HG03159 (cell line): ENCODE measurements around the gene CLMN.
"Not testable (repeated sequence)": the region's sequence is repeated elsewhere in the genome, so short reads cannot be mapped to it uniquely, and the experiment has no call there.

Source experiments
- ATAC-seq: cut with Tn5 transposase; IDR thresholded peaks from one replicate; pipeline ENCODE4 v1.9.1; 2021; ENCODE audit warnings: mild to moderate bottlenecking, moderate library complexity; ENCODE audit not compliant: unreplicated experiment

Gene CLMN

DNA sequence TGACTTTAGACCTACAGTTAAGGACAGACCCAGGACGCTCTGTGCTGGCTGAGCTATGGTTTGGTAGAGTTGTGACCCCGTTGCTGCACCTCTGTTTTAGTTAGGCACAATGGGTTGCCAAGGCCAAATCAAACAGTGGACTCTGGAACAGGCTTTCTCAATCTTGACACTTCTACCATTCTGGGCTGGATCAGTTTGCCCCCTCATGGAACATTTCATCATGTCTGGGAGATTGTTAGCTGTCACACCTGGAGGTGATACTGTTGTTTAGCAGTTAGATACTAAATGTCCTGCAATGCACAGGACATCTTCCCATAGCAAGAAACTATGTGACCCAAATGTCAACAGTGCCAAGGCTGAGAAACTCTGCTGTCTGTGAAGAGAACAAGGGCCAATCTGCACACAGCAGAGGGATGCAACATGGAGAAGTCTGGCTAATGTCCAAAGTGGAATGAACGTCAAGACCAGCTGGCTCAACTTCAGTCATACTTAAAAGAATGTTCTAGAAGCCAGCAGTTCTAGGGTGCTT, 96.8 kb downstream of the CLMN start:
- ATAC-seq: no peak

GRCh38 chr14:95222151-95222631, 97.5 kb downstream of the CLMN start:
- no peak for ATAC-seq

- no peak for ATAC-seq
Observed at GRCh38 chr14:95221531-95221930, 98.2 kb downstream of the CLMN start.

DNA sequence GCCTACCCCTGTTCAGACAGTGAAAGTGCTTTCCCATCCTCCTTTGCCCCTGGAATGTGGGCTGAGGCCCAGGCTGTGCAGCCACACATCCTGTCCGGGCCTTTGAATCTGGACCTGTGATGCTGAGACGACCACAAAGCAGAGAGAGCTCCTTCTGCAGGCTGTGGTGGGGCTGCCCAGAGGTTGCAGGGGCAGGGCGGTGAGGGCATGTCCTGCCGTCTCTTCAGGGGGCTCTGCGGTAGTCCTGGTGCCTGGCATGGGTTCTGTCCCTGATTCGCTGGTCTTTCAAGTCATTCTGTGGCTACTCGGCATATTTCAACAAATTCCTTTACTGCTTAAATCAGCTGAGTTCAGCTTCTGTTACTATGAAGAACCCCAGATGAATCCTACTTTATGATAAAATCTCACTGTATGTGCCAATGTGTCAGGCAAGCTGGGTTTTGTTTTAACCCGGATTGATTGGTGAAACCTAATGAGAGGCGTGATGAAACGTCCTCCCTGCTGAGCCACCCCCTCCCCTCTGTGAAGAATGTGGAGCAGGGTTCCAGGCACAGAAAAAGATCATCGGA, 99.0 kb downstream of the CLMN start:
- no peak for ATAC-seq

- no peak for ATAC-seq
Observed at GRCh38 chr14:95218472-95219193, 101.1 kb downstream of the CLMN start.

- no peak for ATAC-seq
Observed at GRCh38 chr14:95218006-95218405, 101.7 kb downstream of the CLMN start.

DNA sequence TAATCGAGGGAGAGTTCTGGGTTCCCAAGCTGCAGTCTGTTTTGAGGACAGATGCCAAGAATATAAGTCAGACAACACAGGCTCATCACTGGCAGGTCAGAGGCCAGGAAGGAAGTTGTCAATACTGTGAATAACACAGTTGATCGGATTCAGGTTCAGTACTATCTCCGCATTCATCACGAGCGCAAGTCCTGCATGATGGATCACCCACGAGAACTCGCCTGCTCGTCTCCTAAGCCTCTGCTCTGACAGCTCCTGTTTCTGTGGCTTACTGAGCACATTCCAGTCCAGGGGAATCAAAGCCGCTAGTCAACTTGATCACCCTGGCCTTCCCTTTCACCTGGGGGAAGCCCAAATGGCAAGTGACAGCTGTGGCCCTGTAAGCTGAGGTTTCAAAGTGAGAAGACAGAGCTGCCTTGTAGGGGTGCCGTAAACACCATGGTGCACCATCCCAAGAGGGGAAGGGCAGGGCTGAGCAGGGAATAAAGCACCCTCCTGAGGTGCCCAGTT, 102.3 kb downstream of the CLMN start:
- no peak for ATAC-seq

DNA sequence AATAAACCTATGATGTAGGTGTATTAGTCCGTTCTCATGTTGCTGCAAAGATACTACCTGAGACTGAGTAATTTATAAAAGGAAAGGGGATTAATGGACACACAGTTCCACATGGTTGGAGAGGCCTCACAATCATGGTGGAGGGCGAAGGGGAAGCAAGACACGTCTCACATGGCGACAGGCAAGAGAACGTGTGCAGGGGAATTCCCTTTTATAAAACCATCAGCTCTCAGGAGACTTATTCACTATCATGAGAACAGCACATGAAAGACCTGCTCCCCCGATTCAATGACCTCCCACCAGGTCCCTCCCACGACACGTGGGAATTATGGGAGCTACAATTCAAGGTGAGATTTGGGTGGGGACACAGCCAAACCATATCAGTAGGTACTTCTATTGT, 103.7 kb downstream of the CLMN start:
- no peak for ATAC-seq

DNA sequence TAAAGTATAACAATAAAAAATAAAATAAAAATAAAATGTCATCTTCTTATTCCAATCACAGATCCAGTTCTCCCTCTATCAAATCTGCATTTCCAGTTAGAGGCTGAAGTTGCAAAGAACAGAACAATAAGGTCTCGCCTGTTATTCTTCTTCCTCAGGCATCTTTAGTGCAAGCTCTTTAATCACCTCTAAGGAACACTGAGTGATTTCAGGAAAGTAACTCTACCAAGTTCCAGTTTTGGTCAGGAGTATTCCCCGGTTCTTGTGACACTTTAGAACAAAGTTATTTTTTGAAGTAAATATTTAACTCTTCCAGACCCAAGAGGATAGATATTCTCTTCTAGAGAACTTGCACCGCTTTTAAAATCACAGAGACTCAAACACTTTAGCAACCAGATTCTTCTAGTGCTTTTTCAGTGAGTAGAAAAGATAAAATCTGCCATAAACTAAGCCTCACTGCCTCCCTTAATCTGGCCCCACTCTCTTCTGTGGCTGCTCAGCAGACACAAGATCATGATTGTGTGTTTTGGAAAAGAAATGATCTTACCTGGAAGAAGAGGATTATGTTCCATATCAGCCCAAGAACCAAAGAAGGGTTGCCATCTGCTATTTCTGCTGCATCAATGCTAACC, 104.5 kb downstream of the CLMN start:
- ATAC-seq: no peak

GRCh38 chr14:95213774-95214173, 105.9 kb downstream of the CLMN start:
- no peak for ATAC-seq

DNA sequence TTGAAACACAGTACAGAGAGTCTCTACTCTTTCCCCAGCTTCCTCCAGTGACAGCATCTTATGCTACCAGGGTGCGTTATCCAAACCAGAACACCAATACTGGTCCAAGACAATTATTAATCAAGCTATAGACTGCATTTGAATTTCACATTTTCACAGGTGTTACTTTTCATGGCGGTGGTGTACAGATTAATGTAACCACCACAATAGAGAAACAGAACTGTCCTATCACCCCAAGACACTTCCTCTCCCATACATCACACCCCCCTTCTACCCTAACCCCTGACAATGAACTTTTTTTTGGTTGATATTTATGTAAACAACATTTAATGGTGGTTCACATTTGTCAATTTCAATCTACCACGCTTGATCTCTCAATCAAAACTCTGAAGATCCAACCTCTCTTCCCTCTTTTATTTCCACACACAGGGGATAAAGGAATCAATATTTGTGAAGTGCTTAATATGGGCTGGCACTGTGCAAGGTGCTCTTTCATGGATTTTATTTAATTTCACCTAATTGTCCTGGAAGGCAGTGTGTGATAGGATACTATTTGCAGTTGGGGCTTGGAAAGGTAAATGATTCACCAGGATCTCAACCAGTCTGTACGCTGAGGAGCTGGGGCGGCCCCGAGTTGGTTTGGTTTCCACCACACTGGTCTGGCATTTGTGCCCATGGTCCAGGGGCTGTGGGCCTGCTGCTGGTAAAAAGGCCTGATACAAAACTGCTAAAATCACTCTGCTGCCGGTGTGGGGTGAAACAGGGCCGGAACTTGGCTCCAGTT, 107.8 kb downstream of the CLMN start:
- peak; percentile 77 for ATAC-seq

GRCh38 chr14:95210699-95211098, 109.0 kb downstream of the CLMN start:
- no peak for ATAC-seq

- ATAC-seq: no peak
Observed at GRCh38 chr14:95208598-95208997, 111.1 kb downstream of the CLMN start.

DNA sequence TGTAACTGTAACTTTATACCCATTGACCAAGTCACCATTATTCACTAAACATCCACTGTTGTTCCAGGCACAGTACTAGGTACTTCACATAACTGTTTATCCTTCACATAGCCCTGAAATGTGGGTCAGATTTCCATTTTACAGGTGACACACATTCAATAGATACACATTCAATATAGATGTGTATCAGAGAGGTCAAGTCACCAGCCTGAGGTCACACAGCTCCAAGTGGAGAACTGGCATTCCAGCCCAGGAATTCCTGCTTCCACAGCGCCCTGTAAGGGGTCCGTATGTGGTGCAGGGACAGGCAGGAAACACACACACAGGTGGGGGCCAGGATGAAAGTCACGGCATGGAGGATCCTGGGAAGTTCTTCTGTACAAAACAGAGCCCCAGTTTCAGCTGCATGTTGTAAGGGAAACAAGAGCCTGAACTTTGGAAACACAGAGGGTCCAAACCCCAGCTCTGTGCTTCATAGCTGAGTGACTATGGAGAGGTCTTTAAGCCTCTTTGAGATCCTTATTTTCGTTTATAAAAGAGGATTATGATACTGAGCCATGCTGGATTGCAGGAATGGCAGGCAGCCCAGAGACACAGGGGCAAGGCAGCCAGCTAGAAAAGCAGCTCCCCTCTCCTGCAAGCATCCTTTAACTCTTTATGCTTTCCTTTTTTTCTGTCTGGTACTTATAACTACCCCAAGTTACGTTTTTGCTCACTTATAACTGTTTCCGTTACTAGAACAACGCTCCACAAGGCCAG, 112.1 kb downstream of the CLMN start:
- no peak for ATAC-seq

DNA sequence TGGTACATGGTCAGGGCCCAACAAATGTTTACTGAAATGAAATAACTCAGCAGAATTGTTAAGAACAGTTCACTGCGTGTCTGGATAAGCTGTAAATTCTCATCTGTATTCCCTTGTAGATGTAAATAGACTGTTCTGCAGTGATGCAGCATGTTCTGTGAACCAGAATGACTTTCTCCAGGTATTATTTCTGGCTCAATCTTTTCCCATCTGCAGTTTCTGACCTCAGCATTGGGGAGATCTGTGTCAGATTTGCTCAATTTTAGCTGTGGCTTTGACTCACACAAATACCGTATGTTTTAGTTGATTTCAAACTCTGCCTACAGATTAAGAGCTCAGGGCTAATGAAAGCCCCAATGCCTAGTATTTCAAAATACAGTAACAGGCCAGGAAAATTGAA, 113.2 kb downstream of the CLMN start:
- ATAC-seq: no peak

- no peak for ATAC-seq
Observed at GRCh38 chr14:95204705-95205104, 115.0 kb downstream of the CLMN start.

- ATAC-seq: not testable (repeated sequence)
Observed at GRCh38 chr14:95201745-95202144, 118.0 kb downstream of the CLMN start.

GRCh38 chr14:95200404-95200803, 119.3 kb downstream of the CLMN start:
- no peak for ATAC-seq

DNA sequence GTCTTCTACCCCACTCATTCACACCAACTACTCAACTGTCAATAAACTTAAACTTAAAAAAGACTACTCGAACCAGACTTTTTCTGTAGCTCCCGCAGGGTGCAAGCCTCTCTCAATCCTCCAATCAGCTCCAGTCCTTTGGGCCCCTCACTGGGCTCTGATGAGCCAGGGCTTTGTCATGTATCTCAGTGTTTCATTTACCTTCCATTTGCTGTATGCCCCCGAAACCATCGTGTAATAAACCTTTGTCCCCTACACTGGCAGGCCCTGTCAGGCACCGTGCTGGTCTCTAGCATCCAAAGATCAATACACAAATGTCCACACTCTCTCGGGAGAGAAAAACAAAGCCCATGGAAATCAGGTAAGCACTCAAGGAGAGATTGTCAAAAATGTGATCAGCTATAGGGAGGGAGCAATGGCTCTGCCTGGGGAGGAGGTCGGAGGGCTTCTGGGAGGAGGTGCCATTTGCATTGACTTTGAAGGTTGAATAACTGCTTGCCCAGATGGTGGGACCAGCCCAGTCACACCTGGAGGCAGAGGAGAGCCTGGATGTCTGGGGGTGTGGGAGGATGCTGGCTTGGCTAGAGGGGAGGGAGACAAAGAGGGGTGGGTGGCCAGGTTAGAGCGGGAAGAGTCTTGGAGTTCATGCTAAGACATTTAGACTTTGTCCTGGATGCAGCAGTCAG, 120.3 kb downstream of the CLMN start:
- no peak for ATAC-seq

DNA sequence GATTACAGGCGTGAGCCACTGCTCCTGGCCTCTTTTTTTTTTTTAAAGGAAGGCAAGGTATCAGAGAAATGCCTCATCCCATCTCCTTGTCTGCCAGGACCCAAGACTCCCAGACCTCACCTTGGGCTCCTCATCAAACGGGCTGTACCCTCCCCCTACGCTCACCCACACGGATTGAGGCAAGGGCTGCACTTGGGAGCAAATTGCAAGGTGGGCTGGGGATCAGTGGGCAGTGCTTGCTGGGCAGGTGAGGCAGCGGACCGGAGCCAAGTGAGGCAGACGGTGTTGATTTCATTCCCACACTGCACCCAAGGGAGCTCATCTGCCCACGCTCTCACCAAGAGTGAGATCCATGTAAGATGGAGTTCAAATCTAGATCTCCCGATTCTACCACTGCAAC, 121.4 kb downstream of the CLMN start:
- no peak for ATAC-seq
